Neural cell (in vitro differentiated cells): ENCODE results near the gene UMAD1.

Experiments used
- CTCF ChIP-seq: fragments of 450-650 bp; IDR thresholded peaks from 2 replicates; pipeline ENCODE4 v1.5.1; 2014; ENCODE audit warnings: antibody characterized with exemption, mild to moderate bottlenecking, moderate library complexity; ENCODE audit not compliant: poor library complexity, severe bottlenecking
- EP300 ChIP-seq: fragments of 450-650 bp; conservative IDR thresholded peaks from 2 replicates; pipeline ENCODE4 v1.6.1; 2014; ENCODE audit warnings: antibody characterized with exemption, mild to moderate bottlenecking, moderate library complexity; ENCODE audit not compliant: poor library complexity, severe bottlenecking
- EZH2 ChIP-seq: fragments of 200-600, 300-800 bp; shearing (Covaris generic), sonication (generic); IDR thresholded peaks from 2 replicates; pipeline ENCODE4 v1.6.1; 2014; ENCODE audit warnings: antibody characterized with exemption, low read length, borderline replicate concordance, mild to moderate bottlenecking; ENCODE audit not compliant: insufficient read depth, poor library complexity, severe bottlenecking
- MXI1 ChIP-seq: fragments of 450-650 bp; conservative IDR thresholded peaks from 2 replicates; pipeline ENCODE4 v1.6.1; 2014; ENCODE audit warnings: antibody characterized with exemption, mild to moderate bottlenecking; ENCODE audit not compliant: poor library complexity, severe bottlenecking
- POLR2AphosphoS5 ChIP-seq: IDR thresholded peaks from 2 replicates; pipeline ENCODE4 v1.6.1; 2012
- RAD21 ChIP-seq: fragments of 450-650 bp; conservative IDR thresholded peaks from 2 replicates; pipeline ENCODE4 v1.6.1; 2014; ENCODE audit warnings: antibody characterized with exemption, mild to moderate bottlenecking, moderate library complexity
- REST ChIP-seq: IDR thresholded peaks from 2 replicates; pipeline ENCODE4 v1.6.1; 2012; ENCODE audit warnings: borderline replicate concordance
- SMC3 ChIP-seq: fragments of 450-650 bp; conservative IDR thresholded peaks from 2 replicates; pipeline ENCODE4 v1.6.1; 2014; ENCODE audit warnings: antibody characterized with exemption, mild to moderate bottlenecking, moderate library complexity; ENCODE audit not compliant: poor library complexity
- TAF1 ChIP-seq: IDR thresholded peaks from 2 replicates; pipeline ENCODE4 v1.6.1; 2012; ENCODE audit warnings: low read depth

- TF ChIP-seq EZH2 (no peak), CTCF (no peak), REST (no peak), SMC3 (no peak), POLR2AphosphoS5 (no peak), RAD21 (no peak), EP300 (no peak), TAF1 (no peak), MXI1 (no peak)
Measured at GRCh38 chr7:7620236-7620635, 20.3 kb upstream of the UMAD1 start.
